ENCODE results near the gene OR1C1. TPM values are rescaled to one million over a fixed set of nuclear protein-coding genes. Genes with fewer than 3 reads are reported as not detected.
"Not testable (repeated sequence)": the region's sequence is repeated elsewhere in the genome, so short reads cannot be mapped to it uniquely, and the experiment has no call there.

OR1C1 gene
- total and polyA plus RNA-seq, 9 donors, result not detected

DNA sequence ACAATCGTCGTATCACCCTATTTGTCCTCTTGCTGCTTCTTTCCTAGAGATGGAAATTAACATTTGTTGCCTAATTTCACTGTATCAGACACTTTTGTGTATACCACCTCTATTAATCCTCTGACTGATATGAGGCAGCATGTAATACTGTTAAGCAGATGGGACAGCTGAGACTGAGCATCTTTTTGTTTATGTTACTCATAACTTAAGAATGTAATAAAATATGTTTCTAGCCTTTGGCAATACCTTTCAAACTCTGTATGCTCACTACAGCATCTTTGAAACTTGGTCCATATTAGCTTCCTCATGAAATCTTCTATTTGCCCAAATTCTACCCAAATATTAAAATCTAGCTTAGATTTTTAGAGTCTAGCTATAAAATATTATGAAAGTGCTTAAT is 19.6 kb downstream of the OR1C1 start:
- no peaks in the 10 kb centered on the region for H3K36me3 ChIP-seq (ENCODE audit: control insufficient read depth, insufficient read depth, low read length)
- no CpG with 5 or more reads among the region's 2 CpGs for WGBS (ENCODE audit: insufficient coverage)
- H3K4me1 ChIP-seq (ENCODE audit: control insufficient read depth, insufficient read depth, low read length), result no peaks in the 10 kb centered on the region
- H3K9me3 ChIP-seq (replicated peaks; ENCODE audit: control insufficient read depth, low read depth, low read length), result peaks cover 7% of the 10 kb centered on the region
- H3K27ac ChIP-seq (ENCODE audit: low read length), result no peak overlapping the region
- DNase-seq, result no peak
- no peaks in the 10 kb centered on the region for H3K27me3 ChIP-seq (ENCODE audit: control insufficient read depth, insufficient read depth, low read length)
- H3K4me3 ChIP-seq (ENCODE audit: low read length), result no peak overlapping the region

DNA sequence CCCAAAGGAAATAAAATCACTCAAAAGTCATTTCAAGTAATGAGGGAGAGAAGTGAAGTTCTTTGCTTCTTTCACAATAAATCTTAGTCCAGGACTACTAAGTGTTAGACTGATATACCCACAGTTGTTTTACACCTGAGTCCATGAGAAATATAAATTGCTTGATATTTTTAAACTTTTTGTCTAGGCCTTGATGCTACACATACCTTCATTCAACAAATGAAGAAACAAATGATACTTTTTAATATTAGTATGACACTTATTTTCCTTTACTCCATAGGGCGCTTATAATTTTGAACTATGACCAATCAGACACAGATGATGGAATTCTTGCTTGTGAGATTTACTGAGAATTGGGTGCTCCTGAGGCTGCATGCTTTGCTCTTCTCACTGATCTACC is 22.0 kb downstream of the OR1C1 start, which contains the start of gene OR14K1:
OR14K1 (plus strand) TSS at position 301 of the 400 bp plus-strand sequence; CDS start at position 301, 0 bp downstream.
- Histone ChIP-seq H3K27me3 (ENCODE audit: control insufficient read depth, insufficient read depth, low read length) (no peaks in the 10 kb centered on the region), H3K9me3 (replicated peaks; ENCODE audit: control insufficient read depth, low read depth, low read length) (peaks cover 3% of the 10 kb centered on the region), H3K4me1 (ENCODE audit: control insufficient read depth, insufficient read depth, low read length) (no peaks in the 10 kb centered on the region), H3K36me3 (ENCODE audit: control insufficient read depth, insufficient read depth, low read length) (no peaks in the 10 kb centered on the region), H3K4me3 (ENCODE audit: low read length) (no peak within 1 kb of the TSS), H3K27ac (ENCODE audit: low read length) (no peak within 1 kb of the TSS)
- no CpG with 5 or more reads among the region's 1 CpG for WGBS (ENCODE audit: insufficient coverage)
- DNase-seq, result no peak

DNA sequence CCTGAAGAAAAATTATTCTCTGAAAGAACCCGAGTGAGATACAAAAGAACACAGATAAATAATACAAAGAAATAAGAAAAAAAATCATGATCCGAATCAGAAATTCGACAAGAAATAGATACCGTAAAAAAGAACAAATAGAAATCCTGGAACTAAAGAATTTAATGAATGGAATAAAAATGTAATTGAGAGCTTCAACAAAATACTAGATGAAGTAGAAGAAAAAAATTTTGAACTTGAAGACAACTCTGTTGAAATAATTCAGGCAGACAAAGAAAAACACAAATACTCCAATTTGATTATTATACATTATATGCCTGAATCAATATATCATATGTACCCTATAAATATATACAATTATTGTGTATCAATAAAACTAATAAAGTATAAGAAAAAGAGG is 39.1 kb downstream of the OR1C1 start:
- H3K9me3 ChIP-seq (replicated peaks; ENCODE audit: control insufficient read depth, low read depth, low read length), result peaks cover 11% of the 10 kb centered on the region
- DNase-seq, result no peak
- WGBS (ENCODE audit: insufficient coverage), result no CpG with 5 or more reads among the region's 4 CpGs

DNA sequence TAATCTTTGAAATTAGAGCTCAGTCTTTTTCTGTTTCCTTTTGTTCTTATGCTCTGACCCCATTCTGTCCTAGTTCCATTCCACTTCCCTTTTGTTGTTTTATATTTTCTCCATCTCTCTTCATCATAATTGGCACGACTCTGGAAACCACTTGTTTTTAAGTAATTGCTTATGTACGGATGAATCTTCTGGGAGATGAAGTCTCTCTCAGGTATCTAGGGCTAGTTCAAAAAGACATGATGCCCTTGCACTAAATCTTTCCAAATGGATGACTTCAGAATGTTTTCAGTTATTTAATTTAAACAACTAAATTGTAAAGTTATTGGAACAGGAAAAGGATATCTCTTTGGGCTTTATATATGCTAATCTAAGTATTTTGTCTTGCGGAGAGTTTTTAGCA is 43.8 kb downstream of the OR1C1 start, which contains the start of gene OR6F1:
OR6F1 (minus strand) TSS at position 101 of the 400 bp plus-strand sequence. CDS start 3,891 bp downstream, outside the sequence.
- no peak for DNase-seq
- Histone ChIP-seq H3K27ac (ENCODE audit: low read length) (no peak within 1 kb of the TSS), H3K4me1 (ENCODE audit: control insufficient read depth, insufficient read depth, low read length) (no peaks in the 10 kb centered on the region), H3K36me3 (ENCODE audit: control insufficient read depth, insufficient read depth, low read length) (no peaks in the 10 kb centered on the region), H3K9me3 (replicated peaks; ENCODE audit: control insufficient read depth, low read depth, low read length) (peaks cover 10% of the 10 kb centered on the region), H3K27me3 (ENCODE audit: control insufficient read depth, insufficient read depth, low read length) (no peaks in the 10 kb centered on the region), H3K4me3 (ENCODE audit: low read length) (no peak within 1 kb of the TSS)
- WGBS (ENCODE audit: insufficient coverage), result no CpG with 5 or more reads among the region's 3 CpGs

More for the DNA sequence above, 39.1 kb downstream of the OR1C1 start:
- H3K4me1 ChIP-seq (ENCODE audit: control insufficient read depth, insufficient read depth, low read length), result no peaks in the 10 kb centered on the region
- H3K36me3 ChIP-seq (ENCODE audit: control insufficient read depth, insufficient read depth, low read length), result no peaks in the 10 kb centered on the region
- no peak overlapping the region for H3K27ac ChIP-seq (ENCODE audit: low read length)
- H3K27me3 ChIP-seq (ENCODE audit: control insufficient read depth, insufficient read depth, low read length), result no peaks in the 10 kb centered on the region
- H3K4me3 ChIP-seq (ENCODE audit: low read length), result no peak overlapping the region

DNA sequence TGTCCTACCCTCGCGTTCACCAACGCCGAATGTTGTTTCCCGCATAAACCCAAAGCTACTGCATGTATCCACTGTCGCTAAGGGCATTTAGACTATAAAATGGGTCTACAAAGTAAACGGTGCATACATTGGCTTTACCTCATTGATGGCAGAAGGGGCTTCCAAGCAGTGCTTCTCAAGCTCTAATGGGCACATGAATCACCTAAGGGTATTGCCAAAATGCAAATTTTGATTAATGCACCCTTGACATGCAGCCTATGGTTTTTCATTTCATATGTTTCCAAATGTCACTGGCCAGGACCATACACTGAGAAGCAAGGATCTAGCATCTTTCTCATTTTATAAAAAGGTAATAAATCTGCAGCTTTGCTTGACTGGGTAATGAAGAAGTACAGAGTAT is 46.6 kb downstream of the OR1C1 start:
- no peak for DNase-seq
- no peak overlapping the region for H3K27ac ChIP-seq (ENCODE audit: low read length)
- no peaks in the 10 kb centered on the region for H3K4me1 ChIP-seq (ENCODE audit: control insufficient read depth, insufficient read depth, low read length)
- WGBS (ENCODE audit: insufficient coverage), result 93% methylated on average over 6 of the region's 7 CpGs
- H3K4me3 ChIP-seq (ENCODE audit: low read length), result no peak overlapping the region
- no peaks in the 10 kb centered on the region for H3K27me3 ChIP-seq (ENCODE audit: control insufficient read depth, insufficient read depth, low read length)
- no peaks in the 10 kb centered on the region for H3K36me3 ChIP-seq (ENCODE audit: control insufficient read depth, insufficient read depth, low read length)
- H3K9me3 ChIP-seq (replicated peaks; ENCODE audit: control insufficient read depth, low read depth, low read length), result peaks cover 9% of the 10 kb centered on the region

DNA sequence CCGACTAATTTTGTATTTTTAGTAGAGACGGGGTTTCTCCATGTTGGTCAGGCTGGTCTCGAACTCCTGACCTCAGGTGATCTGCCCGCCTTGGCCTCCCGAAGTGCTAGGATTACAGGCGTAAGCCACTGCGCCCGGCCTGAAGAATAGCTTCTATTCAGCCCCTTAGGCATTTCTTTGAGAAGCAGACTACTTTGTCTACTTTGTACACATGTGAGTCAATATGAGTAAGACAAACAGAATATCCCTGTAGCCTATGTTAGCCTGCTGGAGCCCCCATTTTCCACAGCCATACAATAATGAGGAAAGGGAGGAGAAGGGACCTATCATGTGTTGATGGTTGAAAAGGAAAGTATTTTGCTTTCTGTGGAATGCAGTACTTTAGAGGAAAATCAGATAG is 49.7 kb downstream of the OR1C1 start:
- WGBS (ENCODE audit: insufficient coverage), result 100% methylated on average over 1 of the region's 8 CpGs

More for the DNA sequence above, 49.7 kb downstream of the OR1C1 start:
- not testable (repeated sequence) for H3K27me3 ChIP-seq (ENCODE audit: control insufficient read depth, insufficient read depth, low read length); H3K27ac ChIP-seq (ENCODE audit: low read length); H3K4me3 ChIP-seq (ENCODE audit: low read length); H3K4me1 ChIP-seq (ENCODE audit: control insufficient read depth, insufficient read depth, low read length); H3K36me3 ChIP-seq (ENCODE audit: control insufficient read depth, insufficient read depth, low read length); DNase-seq
- H3K9me3 ChIP-seq (replicated peaks; ENCODE audit: control insufficient read depth, low read depth, low read length), result peaks cover 15% of the 10 kb centered on the region

Other genes with a start within 250 kb of the OR1C1 start
- 0.09 TPM for gene OR2C3, start 224.1 kb downstream of the OR1C1 start, total RNA-seq
- gene OR2C3, start 224.1 kb downstream of the OR1C1 start, polyA plus RNA-seq (ENCODE audit: insufficient read depth in 1 of 8, insufficient read length in 8 of 8, low replicate concordance in 1 of 8), result under 1 TPM; 0.07 to 0.53 (median 0.22) TPM
- 0.09 TPM for gene GCSAML, start 211.4 kb downstream of the OR1C1 start, total RNA-seq
- gene GCSAML, start 211.4 kb downstream of the OR1C1 start, polyA plus RNA-seq (ENCODE audit: insufficient read depth in 1 of 8, insufficient read length in 8 of 8, low replicate concordance in 1 of 8), result under 1 TPM; 0.05 to 0.25 (median 0.12) TPM
- gene OR2G2, start 172.2 kb downstream of the OR1C1 start, total RNA-seq, result not detected
- not detected for gene OR2G2, start 172.2 kb downstream of the OR1C1 start, polyA plus RNA-seq (ENCODE audit: insufficient read depth in 1 of 8, insufficient read length in 8 of 8, low replicate concordance in 1 of 8)
- not detected for gene OR2G3, start 155.0 kb downstream of the OR1C1 start, total RNA-seq
- gene OR2G3, start 155.0 kb downstream of the OR1C1 start, polyA plus RNA-seq (ENCODE audit: insufficient read depth in 1 of 8, insufficient read length in 8 of 8, low replicate concordance in 1 of 8), result not detected
- gene OR13G1, start 80.8 kb downstream of the OR1C1 start, total RNA-seq, result not detected
- under 1 TPM in 1 of 8 donors, not detected in 7; 0.08 TPM for gene OR13G1, start 80.8 kb downstream of the OR1C1 start, polyA plus RNA-seq (ENCODE audit: insufficient read depth in 1 of 8, insufficient read length in 8 of 8, low replicate concordance in 1 of 8)
- not detected for gene OR6F1, start 43.9 kb downstream of the OR1C1 start, total RNA-seq
- gene OR6F1, start 43.9 kb downstream of the OR1C1 start, polyA plus RNA-seq (ENCODE audit: insufficient read depth in 1 of 8, insufficient read length in 8 of 8, low replicate concordance in 1 of 8), result not detected
- not detected for gene OR14K1, start 21.9 kb downstream of the OR1C1 start, total RNA-seq
- gene OR14K1, start 21.9 kb downstream of the OR1C1 start, polyA plus RNA-seq (ENCODE audit: insufficient read depth in 1 of 8, insufficient read length in 8 of 8, low replicate concordance in 1 of 8), result not detected
- not detected for gene OR14A2, start 12.4 kb downstream of the OR1C1 start, total RNA-seq
- gene OR14A2, start 12.4 kb downstream of the OR1C1 start, polyA plus RNA-seq (ENCODE audit: insufficient read depth in 1 of 8, insufficient read length in 8 of 8, low replicate concordance in 1 of 8), result not detected
- not detected for gene OR14A16, start 63.6 kb upstream of the OR1C1 start, total RNA-seq
- gene OR14A16, start 63.6 kb upstream of the OR1C1 start, polyA plus RNA-seq (ENCODE audit: insufficient read depth in 1 of 8, insufficient read length in 8 of 8, low replicate concordance in 1 of 8), result not detected
- not detected for gene OR11L1, start 81.3 kb upstream of the OR1C1 start, total RNA-seq
- not detected for gene OR11L1, start 81.3 kb upstream of the OR1C1 start, polyA plus RNA-seq (ENCODE audit: insufficient read depth in 1 of 8, insufficient read length in 8 of 8, low replicate concordance in 1 of 8)
- 1.6 TPM for gene TRIM58, start 96.6 kb upstream of the OR1C1 start, total RNA-seq
- 1 to 10 TPM; 1.4 to 6.4 (median 3.6) TPM for gene TRIM58, start 96.6 kb upstream of the OR1C1 start, polyA plus RNA-seq (ENCODE audit: insufficient read depth in 1 of 8, insufficient read length in 8 of 8, low replicate concordance in 1 of 8)
- 0.27 TPM for gene OR2W3, start 135.0 kb upstream of the OR1C1 start, total RNA-seq
- 1 to 10 TPM in 4 of 8 donors, under 1 TPM in 4; 0.68 to 1.5 (median 1.0) TPM for gene OR2W3, start 135.0 kb upstream of the OR1C1 start, polyA plus RNA-seq (ENCODE audit: insufficient read depth in 1 of 8, insufficient read length in 8 of 8, low replicate concordance in 1 of 8)
- gene OR2T8, start 159.7 kb upstream of the OR1C1 start, total RNA-seq, result not detected
- under 1 TPM in 3 of 8 donors, not detected in 5; 0.12 to 0.27 (median 0.14) TPM for gene OR2T8, start 159.7 kb upstream of the OR1C1 start, polyA plus RNA-seq (ENCODE audit: insufficient read depth in 1 of 8, insufficient read length in 8 of 8, low replicate concordance in 1 of 8)
- gene OR2AJ1, start 164.3 kb upstream of the OR1C1 start, total RNA-seq, result not detected
- gene OR2AJ1, start 164.3 kb upstream of the OR1C1 start, polyA plus RNA-seq (ENCODE audit: insufficient read depth in 1 of 8, insufficient read length in 8 of 8, low replicate concordance in 1 of 8), result not detected
- not detected for gene OR2L8, start 188.3 kb upstream of the OR1C1 start, total RNA-seq
- gene OR2L8, start 188.3 kb upstream of the OR1C1 start, polyA plus RNA-seq (ENCODE audit: insufficient read depth in 1 of 8, insufficient read length in 8 of 8, low replicate concordance in 1 of 8), result not detected
- gene OR2AK2, start 204.7 kb upstream of the OR1C1 start, total RNA-seq, result not detected
- not detected for gene OR2AK2, start 204.7 kb upstream of the OR1C1 start, polyA plus RNA-seq (ENCODE audit: insufficient read depth in 1 of 8, insufficient read length in 8 of 8, low replicate concordance in 1 of 8)